Measurements from ENCODE around the gene EMC8. TPM values are rescaled to one million over a fixed set of nuclear protein-coding genes. Genes with fewer than 3 reads are reported as not detected.

Gene EMC8
- total RNA-seq, 4 donors from 2014 or later = 11.8 to 26.6 (median 16.7) TPM

DNA sequence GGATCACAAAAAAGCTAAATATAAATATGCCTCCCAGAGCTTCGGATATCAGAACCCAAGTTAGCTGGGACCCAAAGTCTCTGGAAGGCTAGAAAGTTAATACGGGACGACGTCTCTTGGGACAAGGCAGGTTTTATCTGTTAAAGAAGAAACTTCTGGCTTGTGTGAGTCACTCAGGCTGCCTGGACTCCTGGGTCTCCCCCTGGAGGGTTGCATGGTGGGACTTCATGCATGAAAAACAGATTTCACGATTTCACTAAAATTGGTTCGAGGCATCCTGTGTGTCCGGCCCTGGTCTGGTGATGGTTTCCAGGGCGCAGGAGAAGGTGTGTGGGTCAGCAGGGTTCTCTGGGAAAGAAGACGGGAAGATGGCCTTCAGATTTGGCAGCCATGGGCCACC, 47.1 kb upstream of the EMC8 start:
- no peak overlapping the region for H3K27ac ChIP-seq
- intact Hi-C loops (cut with DNase I; ENCODE audit: low total_unique reads) = no loop called here
- H3K36me3 ChIP-seq = no peaks in the 10 kb centered on the region
- no peak overlapping the region for H3K4me3 ChIP-seq
- no peak for DNase-seq
- no peaks in the 10 kb centered on the region for H3K4me1 ChIP-seq
- TF ChIP-seq, protein P1, sequence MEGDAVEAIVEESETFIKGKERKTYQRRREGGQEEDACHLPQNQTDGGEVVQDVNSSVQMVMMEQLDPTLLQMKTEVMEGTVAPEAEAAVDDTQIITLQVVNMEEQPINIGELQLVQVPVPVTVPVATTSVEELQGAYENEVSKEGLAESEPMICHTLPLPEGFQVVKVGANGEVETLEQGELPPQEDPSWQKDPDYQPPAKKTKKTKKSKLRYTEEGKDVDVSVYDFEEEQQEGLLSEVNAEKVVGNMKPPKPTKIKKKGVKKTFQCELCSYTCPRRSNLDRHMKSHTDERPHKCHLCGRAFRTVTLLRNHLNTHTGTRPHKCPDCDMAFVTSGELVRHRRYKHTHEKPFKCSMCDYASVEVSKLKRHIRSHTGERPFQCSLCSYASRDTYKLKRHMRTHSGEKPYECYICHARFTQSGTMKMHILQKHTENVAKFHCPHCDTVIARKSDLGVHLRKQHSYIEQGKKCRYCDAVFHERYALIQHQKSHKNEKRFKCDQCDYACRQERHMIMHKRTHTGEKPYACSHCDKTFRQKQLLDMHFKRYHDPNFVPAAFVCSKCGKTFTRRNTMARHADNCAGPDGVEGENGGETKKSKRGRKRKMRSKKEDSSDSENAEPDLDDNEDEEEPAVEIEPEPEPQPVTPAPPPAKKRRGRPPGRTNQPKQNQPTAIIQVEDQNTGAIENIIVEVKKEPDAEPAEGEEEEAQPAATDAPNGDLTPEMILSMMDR (IDR thresholded peaks at IDR 0.05) = no peak
- TF ChIP-seq POLR2A (IDR thresholded peaks at IDR 0.05) = no peak
- no peaks in the 10 kb centered on the region for H3K9me3 ChIP-seq
- H3K27me3 ChIP-seq = peaks cover 0 to 4% of the 10 kb centered on the region in 2 donors

DNA sequence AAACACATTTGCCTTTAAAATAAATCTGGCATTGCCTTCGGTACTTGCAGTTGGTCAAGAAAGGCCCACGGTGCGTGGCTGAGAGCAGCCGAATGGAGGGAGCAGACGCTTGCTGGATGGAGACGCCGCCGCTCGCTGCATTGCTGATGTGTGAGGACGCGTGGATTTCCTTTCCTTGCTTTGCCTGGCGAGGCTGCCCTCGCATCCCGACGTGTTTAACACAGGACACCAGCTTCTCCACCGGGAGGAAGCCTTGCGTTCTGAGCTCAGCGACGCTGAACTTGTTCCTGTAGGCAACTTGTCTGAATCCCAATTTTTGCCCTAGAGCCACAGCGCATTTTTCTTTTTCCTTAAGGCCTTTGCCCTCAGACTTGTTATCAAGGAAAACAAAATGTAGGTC, 45.9 kb upstream of the EMC8 start:
- no peak overlapping the region for H3K4me3 ChIP-seq

DNA sequence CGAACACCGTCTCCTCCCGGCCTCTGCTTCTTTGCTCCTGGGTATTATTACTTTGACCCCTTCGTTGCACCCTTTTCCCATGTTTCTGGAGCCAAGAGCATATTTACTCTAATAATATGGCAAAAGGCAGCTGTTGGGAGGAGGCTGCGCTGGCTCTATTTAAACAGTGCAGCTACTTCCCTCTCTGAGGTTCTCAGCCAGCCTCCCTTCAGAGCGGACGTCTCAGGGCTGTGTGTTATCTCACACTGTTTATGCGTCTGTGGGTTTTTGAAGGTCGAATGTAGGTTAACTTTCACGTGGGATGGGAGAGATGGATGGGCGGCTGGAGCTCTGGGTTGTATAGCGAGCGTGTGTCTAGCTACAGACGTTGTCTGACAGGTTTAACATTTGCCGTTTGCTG, 45.4 kb upstream of the EMC8 start:
- intact Hi-C loops (cut with DNase I; ENCODE audit: low total_unique reads) = no loop called here
- no peak overlapping the region for H3K27ac ChIP-seq
- no peak for DNase-seq

More for the DNA sequence above, 45.9 kb upstream of the EMC8 start:
- intact Hi-C loops (cut with DNase I; ENCODE audit: low total_unique reads) = no loop called here
- Histone ChIP-seq H3K27me3 (peaks cover 0 to 4% of the 10 kb centered on the region in 2 donors), H3K27ac (no peak overlapping the region), H3K4me1 (no peaks in the 10 kb centered on the region), H3K9me3 (no peaks in the 10 kb centered on the region), H3K36me3 (no peaks in the 10 kb centered on the region)
- TF ChIP-seq, protein P1 (IDR thresholded peaks at IDR 0.05) = no peak
- TF ChIP-seq POLR2A (IDR thresholded peaks at IDR 0.05) = no peak
- DNase-seq = no peak

DNA sequence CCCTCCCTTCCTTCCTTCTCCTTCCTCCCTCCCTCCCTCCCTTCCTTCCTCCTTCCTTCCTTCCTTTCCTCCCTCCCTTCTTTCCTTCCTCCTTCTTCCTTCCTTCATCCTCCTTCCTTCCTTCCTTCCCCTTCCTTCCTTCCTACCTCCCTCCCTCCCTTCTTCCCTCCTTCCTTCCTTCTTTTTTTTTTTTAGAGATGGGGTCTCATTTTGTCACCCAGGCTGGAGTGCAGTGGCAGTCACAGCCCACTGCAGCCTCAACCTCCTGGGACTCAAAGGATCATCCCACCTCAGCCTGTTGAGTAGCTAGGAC, 44.8 kb upstream of the EMC8 start:
- no peaks in the 10 kb centered on the region for H3K36me3 ChIP-seq

More for the DNA sequence above, 45.4 kb upstream of the EMC8 start:
- no peak overlapping the region for H3K4me3 ChIP-seq
- peaks cover 0 to 4% of the 10 kb centered on the region in 2 donors for H3K27me3 ChIP-seq
- H3K9me3 ChIP-seq = no peaks in the 10 kb centered on the region
- no peak for TF ChIP-seq POLR2A (IDR thresholded peaks at IDR 0.05)
- TF ChIP-seq, protein P1 (IDR thresholded peaks at IDR 0.05) = no peak
- no peaks in the 10 kb centered on the region for H3K4me1 ChIP-seq
- no peaks in the 10 kb centered on the region for H3K36me3 ChIP-seq

DNA sequence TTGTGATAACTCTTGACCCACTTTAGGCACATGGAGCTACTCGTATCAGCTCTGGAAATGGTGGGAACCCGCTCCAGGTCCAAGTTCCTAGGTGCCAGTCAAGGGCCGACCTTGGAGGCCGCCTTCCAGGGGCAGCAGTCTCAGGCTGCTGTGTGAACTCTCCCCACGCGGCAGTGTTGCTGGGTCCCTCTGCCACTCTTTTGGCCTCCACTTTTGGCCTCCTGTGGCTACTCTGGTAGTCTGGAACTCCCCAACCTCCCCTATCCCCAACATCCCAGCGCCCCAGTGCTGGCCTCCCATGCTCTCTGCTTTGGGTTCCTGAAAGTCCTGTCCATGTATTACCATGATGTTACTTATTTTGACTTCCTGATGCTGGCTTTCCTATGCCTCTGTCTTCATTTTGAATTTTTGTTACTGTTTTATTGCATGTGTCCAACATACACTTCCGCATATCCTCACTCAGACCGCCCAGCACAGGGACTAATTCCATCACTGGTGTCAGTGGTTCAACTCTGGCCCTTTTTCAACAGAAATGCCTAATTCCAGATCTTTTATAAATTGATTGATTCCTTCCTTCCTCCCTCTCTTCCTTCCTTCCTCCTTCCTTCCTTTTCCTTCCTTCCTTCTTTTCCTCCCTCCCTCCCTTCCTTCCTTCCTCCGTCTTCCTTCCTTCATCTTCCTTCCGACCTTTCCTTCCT, 44.3 kb upstream of the EMC8 start:
- H3K9me3 ChIP-seq = no peaks in the 10 kb centered on the region
- H3K36me3 ChIP-seq = no peaks in the 10 kb centered on the region
- intact Hi-C loops (cut with DNase I; ENCODE audit: low total_unique reads) = no loop called here
- no peak overlapping the region for H3K27ac ChIP-seq
- TF ChIP-seq, protein P1 (IDR thresholded peaks at IDR 0.05) = no peak
- no peak for TF ChIP-seq POLR2A (IDR thresholded peaks at IDR 0.05)
- no peak for DNase-seq
- H3K4me3 ChIP-seq = no peak overlapping the region
- no peaks in the 10 kb centered on the region for H3K4me1 ChIP-seq
- peaks cover 0 to 4% of the 10 kb centered on the region in 2 donors for H3K27me3 ChIP-seq

More for the DNA sequence above, 44.8 kb upstream of the EMC8 start:
- intact Hi-C loops (cut with DNase I; ENCODE audit: low total_unique reads) = no loop called here
- no peak for TF ChIP-seq POLR2A (IDR thresholded peaks at IDR 0.05)
- TF ChIP-seq, protein P1 (IDR thresholded peaks at IDR 0.05) = no peak
- Histone ChIP-seq H3K27me3 (peaks cover 0 to 4% of the 10 kb centered on the region in 2 donors), H3K27ac (no peak overlapping the region), H3K4me1 (no peaks in the 10 kb centered on the region), H3K4me3 (no peak overlapping the region), H3K9me3 (no peaks in the 10 kb centered on the region)
- no peak for DNase-seq

Measured in uterus (tissue), 4 donors.